Endothelial cell of umbilical vein (primary cell): ENCODE results near the gene ATF7IP. TPM values are rescaled to one million over a fixed set of nuclear protein-coding genes. Genes with fewer than 3 reads are reported as not detected.

Source experiments
- BruUV-seq: library from RNA; stranded (reverse); fragments of 400-500 nt; replicated peaks from 2 replicates; lab custom pipeline; 2021; lab: Mats Ljungman, UMichigan
- CTCF ChIA-PET: fragments of 300-600, 350-600 bp; sonication (Branson Sonifier 250); formaldehyde crosslinking; loops from one replicate; lab custom pipeline; 2021; ENCODE audit warnings: antibody characterized with exemption, inconsistent platforms; lab: Charles Lee
- POLR2A ChIA-PET: fragments of 300-600, 350-600 bp; sonication (Branson Sonifier 250); formaldehyde crosslinking; loops from one replicate; lab custom pipeline; 2021; ENCODE audit warnings: antibody characterized with exemption, inconsistent platforms; lab: Charles Lee
- DNase-seq: peaks from one replicate; pipeline ENCODE4 v3.0.0-alpha.2; 2011; ENCODE audit warnings: low read depth, low spot score
- FAIRE-seq: peaks from 2 replicates; lab custom pipeline; 2011; peaks lifted over from hg19 to GRCh38; lab: Jason Lieb, UNC
- H2AFZ ChIP-seq: 2 replicates; pipeline ENCODE4 v1.6.0; 2012; ENCODE audit warnings: low read depth, low read length, control low read depth, inconsistent platforms
- H3K27ac ChIP-seq: 2 replicates; pipeline ENCODE4 v1.5.1; 2011; ENCODE audit warnings: low read depth, mild to moderate bottlenecking, control low read depth, low read length, moderate library complexity; ENCODE audit not compliant: insufficient read depth
- H3K27me3 ChIP-seq, 2 experiments: 2 replicates each; pipeline versions ENCODE4 v1.6.0 to v1.6.1; 2011; ENCODE audit warnings: low read length in 2 of 2, mixed read lengths in 1 of 2; ENCODE audit not compliant: control insufficient read depth in 2 of 2, insufficient read depth in 2 of 2
- H3K36me3 ChIP-seq, 2 experiments: 2 replicates in 1 of 2; 3 replicates in 1 of 2; pipeline ENCODE4 v1.5.1; 2011; ENCODE audit warnings: low read length in 2 of 2, mild to moderate bottlenecking in 1 of 2, moderate library complexity in 1 of 2; ENCODE audit not compliant: control insufficient read depth in 2 of 2, insufficient read depth in 2 of 2; ENCODE audit errors: extremely low read depth in 1 of 2
- H3K4me1 ChIP-seq: 3 replicates; pipeline ENCODE4 v1.5.1; 2011; ENCODE audit warnings: mild to moderate bottlenecking, low read length; ENCODE audit not compliant: control insufficient read depth, insufficient read depth; ENCODE audit errors: extremely low read depth
- H3K4me2 ChIP-seq: 2 replicates; pipeline ENCODE4 v1.6.1; 2011; ENCODE audit warnings: low read length, control low read depth, mixed read lengths; ENCODE audit not compliant: insufficient read depth
- H3K4me3 ChIP-seq, 3 experiments: fragments of 200-600 bp in 1 of 3; sonication (generic), shearing (Covaris generic) in 1 of 3; replicated peaks in 1 of 3; 2 replicates each; pipeline ENCODE4 v1.5.1; 2011 to 2016; ENCODE audit warnings: control low read depth in 3 of 3, low read length in 3 of 3, mild to moderate bottlenecking in 2 of 3, inconsistent platforms in 1 of 3, low read depth in 1 of 3, moderate library complexity in 1 of 3; ENCODE audit not compliant: insufficient read depth in 1 of 3
- H3K79me2 ChIP-seq: 2 replicates; pipeline ENCODE4 v1.6.0; 2012; ENCODE audit warnings: low read length, inconsistent platforms; ENCODE audit not compliant: control insufficient read depth, insufficient read depth
- H3K9ac ChIP-seq: replicated peaks from 2 replicates; pipeline ENCODE3; 2011; ENCODE audit warnings: low read length, control low read depth; ENCODE audit not compliant: insufficient read depth; ENCODE audit errors: extremely low read depth
- H3K9me1 ChIP-seq: replicated peaks from 3 replicates; pipeline ENCODE4 v1.6.0; 2011; ENCODE audit warnings: mild to moderate bottlenecking, low read length; ENCODE audit not compliant: control insufficient read depth, insufficient read depth; ENCODE audit errors: extremely low read depth
- H3K9me3 ChIP-seq: replicated peaks from 2 replicates; pipeline ENCODE4 v1.5.1; 2012; ENCODE audit warnings: low read length, inconsistent platforms; ENCODE audit not compliant: control insufficient read depth, insufficient read depth
- H4K20me1 ChIP-seq: replicated peaks from 2 replicates; pipeline ENCODE3; 2011; ENCODE audit warnings: mild to moderate bottlenecking, low read length; ENCODE audit not compliant: control insufficient read depth, insufficient read depth; ENCODE audit errors: extremely low read depth
- FOS ChIP-seq: IDR thresholded peaks from 2 replicates; pipeline ENCODE4 v1.6.1; 2011; ENCODE audit warnings: mild to moderate bottlenecking, low read length, moderate library complexity, borderline replicate concordance; ENCODE audit not compliant: insufficient read depth
- JUN ChIP-seq: IDR thresholded peaks from 2 replicates; pipeline ENCODE4 v1.6.1; 2011; ENCODE audit warnings: borderline replicate concordance, low read depth; ENCODE audit not compliant: insufficient read length, insufficient read depth
- MYC ChIP-seq: IDR thresholded peaks from one replicate; pipeline ENCODE4 v1.6.1; 2011; ENCODE audit warnings: mild to moderate bottlenecking, low read depth, low read length
- dilution Hi-C: fragments of 300-500 bp; cut with MboI; formaldehyde crosslinking; loops from one replicate; pipeline ENCODE4 v1.15.0; 2019; ENCODE audit warnings: low sequenced_read_pairs; ENCODE audit not compliant: extremely low pct_ligation_motif_present
- intact Hi-C: fragments of 100-400 bp; cut with micrococcal nuclease; formaldehyde crosslinking; loops from one replicate; pipeline ENCODE4 v1.10.0; 2022
- polyA plus RNA-seq, 4 experiments: library from polyadenylated mRNA; depleted of rRNA in 3 of 4; stranded (reverse) in 3 of 4; unstranded in 1 of 4; fragments of >200 nt; gene quantifications; 2 replicates each; pipeline versions ENCODE4 v1.2.1 to v1.2.3, GENCODE V29; 2011 to 2012; ENCODE audit warnings: missing spikeins in 1 of 4
- total RNA-seq: library from RNA; stranded (reverse); gene quantifications from 2 replicates; pipeline ENCODE4 v1.2.3, GENCODE V29; 2021
- TF ChIP-seq, protein P1 (sequence below), 2 donors: IDR thresholded peaks; 1 replicate in 1 of 2; 2 replicates in 1 of 2; pipeline ENCODE4 v1.5.1; 2011; ENCODE audit warnings: low read length in 2 of 2, mild to moderate bottlenecking in 2 of 2, moderate library complexity in 2 of 2, control low read depth in 1 of 2, inconsistent platforms in 1 of 2, low read depth in 1 of 2; ENCODE audit not compliant: insufficient read depth in 1 of 2; ENCODE audit errors: extremely low read depth in 1 of 2
- TF ChIP-seq, protein P2 (sequence below): IDR thresholded peaks from 2 replicates; pipeline ENCODE4 v1.6.1; 2011; ENCODE audit not compliant: insufficient read depth, insufficient read length

The ATF7IP gene
- total and polyA plus RNA-seq, 2 donors (not counting 3 experiments of a cell fraction or from before 2014, with no cell fraction given): 14.5 to 73.5 TPM

DNA sequence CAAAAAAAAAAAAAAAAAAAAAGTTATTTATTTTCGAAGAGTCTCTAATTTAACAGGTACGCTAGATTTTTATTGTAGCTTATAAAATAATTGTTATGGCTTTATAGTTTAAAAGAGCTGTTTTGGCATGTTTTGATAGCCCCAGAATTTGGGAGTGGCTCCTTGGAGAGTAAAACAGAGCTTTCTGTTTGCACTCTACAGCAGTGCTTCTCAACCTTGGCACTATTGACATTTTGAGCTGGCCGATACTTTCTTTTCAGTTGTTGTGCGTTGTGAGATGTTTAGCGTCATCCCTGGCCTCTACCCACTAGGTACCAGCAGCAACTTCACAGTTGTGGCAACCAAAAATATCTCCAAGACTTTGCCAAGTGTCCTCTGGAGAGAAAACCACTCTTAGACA lies 171.6 kb downstream of the ATF7IP start:
- no peak overlapping the region for H3K4me3 ChIP-seq
- H3K27ac ChIP-seq: no peak overlapping the region
- intact Hi-C loops (no loop called here), dilution Hi-C loops (no loop called here)
- POLR2A ChIA-PET: no interaction called here
- H3K79me2 ChIP-seq: no peaks in the 10 kb centered on the region
- FAIRE-seq: no peak
- DNase-seq: no peak
- CTCF ChIA-PET: no interaction called here
- no peaks in the 10 kb centered on the region for H3K36me3 ChIP-seq
- no peak overlapping the region for H2AFZ ChIP-seq
- TF ChIP-seq, protein P1, sequence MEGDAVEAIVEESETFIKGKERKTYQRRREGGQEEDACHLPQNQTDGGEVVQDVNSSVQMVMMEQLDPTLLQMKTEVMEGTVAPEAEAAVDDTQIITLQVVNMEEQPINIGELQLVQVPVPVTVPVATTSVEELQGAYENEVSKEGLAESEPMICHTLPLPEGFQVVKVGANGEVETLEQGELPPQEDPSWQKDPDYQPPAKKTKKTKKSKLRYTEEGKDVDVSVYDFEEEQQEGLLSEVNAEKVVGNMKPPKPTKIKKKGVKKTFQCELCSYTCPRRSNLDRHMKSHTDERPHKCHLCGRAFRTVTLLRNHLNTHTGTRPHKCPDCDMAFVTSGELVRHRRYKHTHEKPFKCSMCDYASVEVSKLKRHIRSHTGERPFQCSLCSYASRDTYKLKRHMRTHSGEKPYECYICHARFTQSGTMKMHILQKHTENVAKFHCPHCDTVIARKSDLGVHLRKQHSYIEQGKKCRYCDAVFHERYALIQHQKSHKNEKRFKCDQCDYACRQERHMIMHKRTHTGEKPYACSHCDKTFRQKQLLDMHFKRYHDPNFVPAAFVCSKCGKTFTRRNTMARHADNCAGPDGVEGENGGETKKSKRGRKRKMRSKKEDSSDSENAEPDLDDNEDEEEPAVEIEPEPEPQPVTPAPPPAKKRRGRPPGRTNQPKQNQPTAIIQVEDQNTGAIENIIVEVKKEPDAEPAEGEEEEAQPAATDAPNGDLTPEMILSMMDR (IDR thresholded peaks at IDR 0.05; ENCODE audit: extremely low read depth in 1 of 2, insufficient read depth in 1 of 2, low read depth in 1 of 2, low read length in 2 of 2): no peak
- TF ChIP-seq MYC (no peak), FOS (no peak), JUN (no peak)
- TF ChIP-seq, protein P2, sequence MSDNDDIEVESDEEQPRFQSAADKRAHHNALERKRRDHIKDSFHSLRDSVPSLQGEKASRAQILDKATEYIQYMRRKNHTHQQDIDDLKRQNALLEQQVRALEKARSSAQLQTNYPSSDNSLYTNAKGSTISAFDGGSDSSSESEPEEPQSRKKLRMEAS: no peak
- no peak overlapping the region for H3K9ac ChIP-seq
- no peaks in the 10 kb centered on the region for H3K4me1 ChIP-seq
- no TSS peak for BruUV-seq
- no peak overlapping the region for H3K4me2 ChIP-seq
- no peaks in the 10 kb centered on the region for H3K9me3 ChIP-seq
- H3K27me3 ChIP-seq: no peaks in the 10 kb centered on the region
- no peaks in the 10 kb centered on the region for H3K9me1 ChIP-seq
- H4K20me1 ChIP-seq: no peaks in the 10 kb centered on the region
